SK-N-SH (cell line): ENCODE measurements around the gene BTD. TPM values are rescaled to one million over a fixed set of nuclear protein-coding genes. Genes with fewer than 3 reads are reported as not detected.

Source experiments
- CTCF ChIA-PET: fragments of 300-600, 350-600 bp; formaldehyde crosslinking; extraction: SDS; loops from one replicate; lab custom pipeline; 2021; lab: Yijun Ruan, JAX
- POLR2A ChIA-PET: fragments of 350-600 bp; sonication (Branson Sonifier 250); formaldehyde crosslinking; extraction: SDS; loops from one replicate; lab custom pipeline; 2020; ENCODE audit warnings: antibody characterized with exemption, inconsistent platforms; lab: Yijun Ruan, JAX
- DNase-seq: peaks from one replicate; pipeline ENCODE4 v3.0.0; 2012
- H2AFZ ChIP-seq: fragments of 200-600 bp; sonication (generic); 2 replicates; pipeline ENCODE4 v1.8.1; 2016; ENCODE audit warnings: antibody characterized with exemption, mild to moderate bottlenecking, low read depth
- H3F3A ChIP-seq: fragments of 200-600 bp; sonication (generic); replicated peaks from 2 replicates; pipeline ENCODE3; 2016; ENCODE audit warnings: antibody characterized with exemption, mild to moderate bottlenecking; ENCODE audit not compliant: insufficient read depth
- H3K27ac ChIP-seq, 2 experiments: fragments of 200-500 bp in 1 of 2; fragments of 200-600 bp in 1 of 2; sonication (Bioruptor generic) in 1 of 2; sonication (generic), shearing (Covaris generic) in 1 of 2; 2 replicates each; pipeline versions ENCODE4 v1.5.1 to v1.6.1; 2014 to 2016; ENCODE audit warnings: low read depth in 2 of 2, inconsistent platforms in 1 of 2, low read length in 1 of 2, mild to moderate bottlenecking in 1 of 2, mixed read lengths in 1 of 2
- H3K27me3 ChIP-seq: fragments of 200-600 bp; sonication (generic), shearing (Covaris generic); 2 replicates; pipeline ENCODE4 v1.6.1; 2016; ENCODE audit warnings: mixed run types; ENCODE audit not compliant: insufficient read depth
- H3K36me3 ChIP-seq, 2 experiments: fragments of 200-500 bp in 1 of 2; fragments of 200-600 bp in 1 of 2; sonication (Bioruptor generic) in 1 of 2; sonication (generic) in 1 of 2; replicated peaks in 1 of 2; 2 replicates each; pipeline versions ENCODE3 to v1.5.1; 2014 to 2016; ENCODE audit warnings: low read length in 1 of 2, mild to moderate bottlenecking in 1 of 2; ENCODE audit not compliant: insufficient read depth in 2 of 2, control insufficient read depth in 1 of 2
- H3K4me1 ChIP-seq, 2 experiments: fragments of 200-500 bp in 1 of 2; fragments of 200-600 bp in 1 of 2; sonication (Bioruptor generic) in 1 of 2; sonication (generic), shearing (Covaris generic) in 1 of 2; 2 replicates each; pipeline versions ENCODE4 v1.5.1 to v1.6.1; 2014 to 2016; ENCODE audit warnings: low read depth in 1 of 2, low read length in 1 of 2, mixed run types in 1 of 2; ENCODE audit not compliant: insufficient read depth in 2 of 2, control insufficient read depth in 1 of 2
- H3K4me2 ChIP-seq: fragments of 200-600 bp; sonication (generic), shearing (Covaris generic); 2 replicates; pipeline ENCODE4 v1.6.1; 2017; ENCODE audit warnings: mixed run types
- H3K4me3 ChIP-seq, 2 experiments: fragments of 200-500 bp in 1 of 2; fragments of 200-600 bp in 1 of 2; sonication (Bioruptor generic) in 1 of 2; sonication (generic), shearing (Covaris generic) in 1 of 2; 2 replicates each; pipeline versions ENCODE4 v1.5.1 to v1.8.1; 2014 to 2016; ENCODE audit warnings: low read depth in 2 of 2, inconsistent platforms in 1 of 2, low read length in 1 of 2, mild to moderate bottlenecking in 1 of 2, mixed read lengths in 1 of 2, moderate library complexity in 1 of 2
- H3K79me2 ChIP-seq: fragments of 200-600 bp; sonication (generic); 2 replicates; pipeline ENCODE4 v1.8.1; 2017; ENCODE audit warnings: mild to moderate bottlenecking; ENCODE audit not compliant: insufficient read depth
- H3K9ac ChIP-seq: fragments of 200-600 bp; sonication (generic); 2 replicates; pipeline ENCODE4 v1.6.1; 2017; ENCODE audit warnings: mixed run types
- H3K9me2 ChIP-seq: fragments of 200-600 bp; sonication (generic); 2 replicates; pipeline ENCODE4 v1.6.1; 2017; ENCODE audit warnings: mixed run types
- H3K9me3 ChIP-seq: fragments of 200-600 bp; sonication (generic); 2 replicates; pipeline ENCODE4 v1.6.1; 2017; ENCODE audit warnings: mixed run types, mild to moderate bottlenecking, moderate library complexity
- H4K20me1 ChIP-seq: fragments of 200-600 bp; sonication (generic); 2 replicates; pipeline ENCODE4 v1.6.1; 2017; ENCODE audit warnings: mild to moderate bottlenecking, mixed run types; ENCODE audit not compliant: insufficient read depth
- CHD2 ChIP-seq: fragments of 150-350 bp; IDR thresholded peaks from 2 replicates; pipeline ENCODE4 v1.6.1; 2018; ENCODE audit warnings: low read length; ENCODE audit not compliant: partially characterized antibody
- ELF1 ChIP-seq: IDR thresholded peaks from 2 replicates; pipeline ENCODE4 v1.4.0; 2012
- EZH2phosphoT487 ChIP-seq: fragments of 200-600 bp; sonication (generic); IDR thresholded peaks from 2 replicates; pipeline ENCODE4 v1.6.1; 2017; ENCODE audit warnings: low read depth, mixed run types, mild to moderate bottlenecking, antibody characterized with exemption, moderate library complexity, borderline replicate concordance
- FOSL2 ChIP-seq: IDR thresholded peaks from 2 replicates; pipeline ENCODE4 v1.4.0; 2012; ENCODE audit warnings: low read depth, mild to moderate bottlenecking, moderate library complexity, borderline replicate concordance
- GATA2 ChIP-seq: sonication (generic); formaldehyde crosslinking; IDR thresholded peaks from 2 replicates; pipeline ENCODE4 v1.5.0; 2020; ENCODE audit warnings: mild to moderate bottlenecking, missing genetic modification reagents
- JUND ChIP-seq: IDR thresholded peaks from 2 replicates; pipeline ENCODE4 v1.4.0; 2012
- MAX ChIP-seq: IDR thresholded peaks from 2 replicates; pipeline ENCODE4 v1.4.0; 2012; ENCODE audit warnings: low read depth
- MEF2A ChIP-seq: IDR thresholded peaks from 2 replicates; pipeline ENCODE4 v1.4.0; 2012; ENCODE audit warnings: low read depth, borderline replicate concordance
- MXI1 ChIP-seq: IDR thresholded peaks from 2 replicates; pipeline ENCODE4 v1.6.1; 2012; ENCODE audit warnings: mild to moderate bottlenecking, low read depth, low read length, improper control_type of control experiment
- NRF1 ChIP-seq: IDR thresholded peaks from 2 replicates; pipeline ENCODE4 v1.6.1; 2012; ENCODE audit warnings: low read depth, mild to moderate bottlenecking, low read length
- RAD21 ChIP-seq: IDR thresholded peaks from 2 replicates; pipeline ENCODE4 v1.6.1; 2012; ENCODE audit warnings: mild to moderate bottlenecking, low read length
- RCOR1 ChIP-seq: fragments of 150-350 bp; IDR thresholded peaks from 2 replicates; pipeline ENCODE4 v1.6.1; 2017; ENCODE audit warnings: antibody characterized with exemption, low read length
- REST ChIP-seq: IDR thresholded peaks from 2 replicates; pipeline ENCODE4 v1.6.1; 2012; ENCODE audit warnings: mild to moderate bottlenecking, low read depth, low read length, moderate library complexity
- RFX5 ChIP-seq: IDR thresholded peaks from 2 replicates; pipeline ENCODE4 v1.6.1; 2012; ENCODE audit warnings: mild to moderate bottlenecking, improper control_type of control experiment, low read length
- TAF1 ChIP-seq: IDR thresholded peaks from 2 replicates; pipeline ENCODE4 v1.6.1; 2012; ENCODE audit warnings: low read depth, mild to moderate bottlenecking, low read length, moderate library complexity, borderline replicate concordance
- TEAD4 ChIP-seq: IDR thresholded peaks from 2 replicates; pipeline ENCODE4 v1.4.0; 2012; ENCODE audit warnings: mild to moderate bottlenecking, borderline replicate concordance; ENCODE audit not compliant: insufficient read depth
- ZBTB33 ChIP-seq: IDR thresholded peaks from 2 replicates; pipeline ENCODE4 v1.4.0; 2012; ENCODE audit warnings: low read depth, borderline replicate concordance
- WGBS: methylation state at CpG from one replicate; pipeline ENCODE4 v1.1.6; 2017; ENCODE audit warnings: low lambda C conversion rate; 5-methylcytosine and 5-hydroxymethylcytosine counted together
- polyA plus RNA-seq, 3 experiments: library from polyadenylated mRNA; depleted of rRNA; stranded (reverse); fragments of >200 nt; gene quantifications; 2 replicates each; pipeline ENCODE4 v1.2.3, GENCODE V29; 2012
- TF ChIP-seq, protein P1 (sequence below): IDR thresholded peaks from 2 replicates; pipeline ENCODE4 v1.4.0; 2012; ENCODE audit warnings: low read depth, borderline replicate concordance
- TF ChIP-seq, protein P2 (sequence below): IDR thresholded peaks from 2 replicates; pipeline ENCODE4; 2012
- TF ChIP-seq, protein P3 (sequence below): fragments of 150-350 bp; IDR thresholded peaks from 2 replicates; pipeline ENCODE4 v1.6.1; 2017; ENCODE audit warnings: antibody characterized with exemption, low read length, low read depth, borderline replicate concordance

The BTD gene
- polyA plus RNA-seq, 1 of the 3 experiments (the other 2 are of a cell fraction): 23.6 TPM

DNA sequence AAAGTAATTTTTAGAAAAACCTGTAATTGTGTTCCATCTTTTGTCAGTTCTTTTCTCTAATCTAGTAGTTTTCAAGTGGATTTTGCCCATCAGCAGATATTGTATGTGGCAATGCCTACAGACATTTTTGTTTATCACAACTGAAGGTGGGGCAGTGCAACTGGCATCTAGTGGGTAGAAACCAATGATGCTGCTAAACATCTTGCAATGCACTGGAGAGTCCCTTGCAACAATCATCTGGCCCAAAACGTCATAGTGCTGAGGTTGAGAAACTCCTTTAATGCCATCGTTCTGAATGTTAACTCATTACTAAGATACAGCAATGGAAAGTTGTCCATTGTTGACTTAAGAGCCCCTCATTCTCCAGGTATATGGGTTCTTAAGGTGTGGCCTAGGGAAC lies 80.1 kb downstream of the BTD start:
- CTCF ChIA-PET: interaction anchor here (1.3 kb wide), 1 partner anchor 51 kb away, joined by 4 read pairs; no protein-coding TSS in a partner anchor
- no peak overlapping the region for H3K4me3 ChIP-seq
- H3K4me2 ChIP-seq: no peak overlapping the region
- no peaks in the 10 kb centered on the region for H3K27me3 ChIP-seq
- peaks cover 46% of the 10 kb centered on the region for H3F3A ChIP-seq
- peaks cover 78 to 90% of the 10 kb centered on the region in 2 experiments for H3K36me3 ChIP-seq
- peaks cover 48% of the 10 kb centered on the region for H3K79me2 ChIP-seq
- H3K9me3 ChIP-seq: no peaks in the 10 kb centered on the region
- 94% methylated on average over 2 of the region's 2 CpGs for WGBS
- H3K4me1 ChIP-seq: peaks cover 33 to 36% of the 10 kb centered on the region in 2 experiments
- no peaks in the 10 kb centered on the region for H3K9me2 ChIP-seq
- H3K9ac ChIP-seq: no peak overlapping the region
- no peak for DNase-seq
- H3K27ac ChIP-seq: peak overlapping the region in 1 of 2 experiments; percentile 88; a peak in 2 of 4 replicates
- no peaks in the 10 kb centered on the region for H4K20me1 ChIP-seq
- POLR2A ChIA-PET: no interaction called here
- TF ChIP-seq REST (no peak), RFX5 (no peak), RAD21 (no peak), MEF2A (no peak), JUND (no peak), ELF1 (no peak), RCOR1 (no peak), NRF1 (no peak), MXI1 (no peak), TAF1 (no peak), TEAD4 (no peak), FOSL2 (no peak), MAX (no peak), ZBTB33 (no peak), EZH2phosphoT487 (no peak), CHD2 (no peak), GATA2 (CRISPR knock-in tag) (no peak)
- TF ChIP-seq, protein P1, sequence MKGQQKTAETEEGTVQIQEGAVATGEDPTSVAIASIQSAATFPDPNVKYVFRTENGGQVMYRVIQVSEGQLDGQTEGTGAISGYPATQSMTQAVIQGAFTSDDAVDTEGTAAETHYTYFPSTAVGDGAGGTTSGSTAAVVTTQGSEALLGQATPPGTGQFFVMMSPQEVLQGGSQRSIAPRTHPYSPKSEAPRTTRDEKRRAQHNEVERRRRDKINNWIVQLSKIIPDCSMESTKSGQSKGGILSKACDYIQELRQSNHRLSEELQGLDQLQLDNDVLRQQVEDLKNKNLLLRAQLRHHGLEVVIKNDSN: no peak
- TF ChIP-seq, protein P2, sequence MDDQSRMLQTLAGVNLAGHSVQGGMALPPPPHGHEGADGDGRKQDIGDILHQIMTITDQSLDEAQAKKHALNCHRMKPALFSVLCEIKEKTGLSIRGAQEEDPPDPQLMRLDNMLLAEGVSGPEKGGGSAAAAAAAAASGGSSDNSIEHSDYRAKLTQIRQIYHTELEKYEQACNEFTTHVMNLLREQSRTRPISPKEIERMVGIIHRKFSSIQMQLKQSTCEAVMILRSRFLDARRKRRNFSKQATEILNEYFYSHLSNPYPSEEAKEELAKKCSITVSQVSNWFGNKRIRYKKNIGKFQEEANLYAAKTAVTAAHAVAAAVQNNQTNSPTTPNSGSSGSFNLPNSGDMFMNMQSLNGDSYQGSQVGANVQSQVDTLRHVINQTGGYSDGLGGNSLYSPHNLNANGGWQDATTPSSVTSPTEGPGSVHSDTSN: no peak
- TF ChIP-seq, protein P3, sequence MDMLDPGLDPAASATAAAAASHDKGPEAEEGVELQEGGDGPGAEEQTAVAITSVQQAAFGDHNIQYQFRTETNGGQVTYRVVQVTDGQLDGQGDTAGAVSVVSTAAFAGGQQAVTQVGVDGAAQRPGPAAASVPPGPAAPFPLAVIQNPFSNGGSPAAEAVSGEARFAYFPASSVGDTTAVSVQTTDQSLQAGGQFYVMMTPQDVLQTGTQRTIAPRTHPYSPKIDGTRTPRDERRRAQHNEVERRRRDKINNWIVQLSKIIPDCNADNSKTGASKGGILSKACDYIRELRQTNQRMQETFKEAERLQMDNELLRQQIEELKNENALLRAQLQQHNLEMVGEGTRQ: no peak
- no peak overlapping the region for H2AFZ ChIP-seq
